Prostate gland (tissue), 2 donors: ENCODE data around the gene HPN. TPM values are rescaled to one million over a fixed set of nuclear protein-coding genes. Genes with fewer than 3 reads are reported as not detected.
A peak's percentile ranks its signal among the peaks of the same experiment; 100 is the strongest.

ENCODE experiments used
- DNase-seq: peaks from one replicate; pipeline ENCODE4 v3.0.0-alpha.2; 2019; ENCODE audit warnings: low spot score
- H3K27ac ChIP-seq, 2 donors: fragments of 200-600 bp; sonication (generic); 2 replicates each; pipeline ENCODE4 v1.5.1; 2017 to 2019
- H3K27me3 ChIP-seq: fragments of 200-600 bp; sonication (generic); replicated peaks from 2 replicates; pipeline ENCODE4 v1.5.1; 2019; ENCODE audit not compliant: insufficient read depth
- H3K36me3 ChIP-seq, 2 donors: fragments of 200-600 bp; sonication (generic); 1 replicate in 1 of 2; 2 replicates in 1 of 2; pipeline versions ENCODE4 v1.5.1 to v1.8.1; 2017 to 2019
- H3K4me1 ChIP-seq: fragments of 200-600 bp; sonication (generic); replicated peaks from 2 replicates; pipeline ENCODE4 v1.5.1; 2019
- H3K4me3 ChIP-seq, 2 donors: fragments of 200-600 bp; sonication (generic); 2 replicates each; pipeline ENCODE4 v1.5.1; 2017 to 2019
- H3K9me3 ChIP-seq: fragments of 200-600 bp; sonication (generic); 2 replicates; pipeline ENCODE4 v1.5.1; 2017
- CTCF ChIP-seq, 4 experiments: fragments of 200-600 bp in 2 of 4; fragments of 450-650 bp in 2 of 4; sonication (generic) in 2 of 4; IDR thresholded peaks; 1 replicate in 3 of 4; 2 replicates in 1 of 4; pipeline ENCODE4 v1.5.1; 2016 to 2019; ENCODE audit warnings: antibody characterized with exemption in 4 of 4, mild to moderate bottlenecking in 2 of 4, moderate library complexity in 2 of 4
- POLR2A ChIP-seq: fragments of 450-650 bp; IDR thresholded peaks from one replicate; pipeline ENCODE4 v1.6.1; 2016; ENCODE audit warnings: antibody characterized with exemption, mild to moderate bottlenecking
- POLR2AphosphoS5 ChIP-seq: sonication (generic); formaldehyde crosslinking; IDR thresholded peaks from one replicate; pipeline ENCODE4 v1.6.1; 2017; ENCODE audit warnings: antibody characterized with exemption
- WGBS: methylation state at CpG from one replicate; pipeline ENCODE4 v1.1.5; 2018; 5-methylcytosine and 5-hydroxymethylcytosine counted together
- intact Hi-C: fragments of 100-400 bp; cut with DNase I; formaldehyde crosslinking; loops from one replicate; pipeline ENCODE4 v1.14.2; 2022
- total RNA-seq, 2 donors: library from RNA; depleted of rRNA; stranded (reverse); fragments of >200 nt; gene quantifications; one replicate each; pipeline ENCODE4 v1.1.0, GENCODE V29; 2016

HPN gene
- total RNA-seq, 2 donors from 2014 or later = 14.8 to 22.6 TPM

GRCh38 chr19:35061583-35062373, 20.3 kb downstream of the HPN start:
- H3K27me3 ChIP-seq = no peaks in the 10 kb centered on the region
- H3K4me1 ChIP-seq = no peaks in the 10 kb centered on the region
- no peak overlapping the region for H3K27ac ChIP-seq
- intact Hi-C loops = no loop called here
- H3K4me3 ChIP-seq = no peak overlapping the region
- TF ChIP-seq POLR2AphosphoS5 = no peak
- no peak for TF ChIP-seq CTCF (IDR thresholded peaks at IDR 0.05)
- TF ChIP-seq POLR2A = no peak
- no peak for DNase-seq
- WGBS = 83% methylated on average over 7 of the region's 7 CpGs
- H3K9me3 ChIP-seq = no peaks in the 10 kb centered on the region
- H3K36me3 ChIP-seq = no peaks in the 10 kb centered on the region

GRCh38 chr19:35062942-35063341, 21.4 kb downstream of the HPN start:
- intact Hi-C loops = no loop called here
- H3K27ac ChIP-seq = peak overlapping the region; percentile 37 to 42

GRCh38 chr19:35063940-35064818, 22.7 kb downstream of the HPN start:
- DNase-seq = no peak
- Histone ChIP-seq H3K4me3 (no peak overlapping the region), H3K27ac (peak overlapping the region in 1 of 2 donors; percentile 37), H3K9me3 (no peaks in the 10 kb centered on the region), H3K36me3 (no peaks in the 10 kb centered on the region), H3K4me1 (no peaks in the 10 kb centered on the region), H3K27me3 (no peaks in the 10 kb centered on the region)
- 80% methylated on average over 10 of the region's 10 CpGs for WGBS
- no peak for TF ChIP-seq CTCF (IDR thresholded peaks at IDR 0.05)
- no peak for TF ChIP-seq POLR2A
- no peak for TF ChIP-seq POLR2AphosphoS5
- intact Hi-C loops = no loop called here

More at GRCh38 chr19:35062942-35063341, 21.4 kb downstream of the HPN start:
- peak; percentile 50 for TF ChIP-seq POLR2AphosphoS5
- TF ChIP-seq POLR2A = no peak
- TF ChIP-seq CTCF (IDR thresholded peaks at IDR 0.05) = no peak
- Histone ChIP-seq H3K4me3 (no peak overlapping the region), H3K9me3 (no peaks in the 10 kb centered on the region), H3K36me3 (no peaks in the 10 kb centered on the region), H3K4me1 (no peaks in the 10 kb centered on the region), H3K27me3 (no peaks in the 10 kb centered on the region)
- WGBS = 64% methylated on average over 7 of the region's 7 CpGs
- peak; percentile 50 for DNase-seq

GRCh38 chr19:35065574-35065973, 24.1 kb downstream of the HPN start:
- TF ChIP-seq CTCF (IDR thresholded peaks at IDR 0.05) (no peak), POLR2AphosphoS5 (no peak), POLR2A (no peak)
- Histone ChIP-seq H3K27me3 (no peaks in the 10 kb centered on the region), H3K27ac (no peak overlapping the region), H3K9me3 (no peaks in the 10 kb centered on the region), H3K36me3 (no peaks in the 10 kb centered on the region), H3K4me3 (no peak overlapping the region), H3K4me1 (no peaks in the 10 kb centered on the region)
- DNase-seq = no peak
- intact Hi-C loops = no loop called here
- WGBS = 86% methylated on average over 10 of the region's 10 CpGs
